KBM-7 (cell line): ENCODE data around the gene ASPN.
A peak's percentile ranks its signal among the peaks of the same experiment; 100 is the strongest.

Experiments
- DNase-seq: peaks from one replicate; pipeline ENCODE4 v3.0.0-alpha.2; 2015
- in situ Hi-C: fragments of 300-500 bp; cut with MboI; formaldehyde crosslinking; loops from 2 replicates; pipeline ENCODE4 v1.14.3; 2020; ENCODE audit warnings: low sequenced_read_pairs, low pct_unique_long_range_greater_than_20kb, mixed read lengths

Gene ASPN

DNA sequence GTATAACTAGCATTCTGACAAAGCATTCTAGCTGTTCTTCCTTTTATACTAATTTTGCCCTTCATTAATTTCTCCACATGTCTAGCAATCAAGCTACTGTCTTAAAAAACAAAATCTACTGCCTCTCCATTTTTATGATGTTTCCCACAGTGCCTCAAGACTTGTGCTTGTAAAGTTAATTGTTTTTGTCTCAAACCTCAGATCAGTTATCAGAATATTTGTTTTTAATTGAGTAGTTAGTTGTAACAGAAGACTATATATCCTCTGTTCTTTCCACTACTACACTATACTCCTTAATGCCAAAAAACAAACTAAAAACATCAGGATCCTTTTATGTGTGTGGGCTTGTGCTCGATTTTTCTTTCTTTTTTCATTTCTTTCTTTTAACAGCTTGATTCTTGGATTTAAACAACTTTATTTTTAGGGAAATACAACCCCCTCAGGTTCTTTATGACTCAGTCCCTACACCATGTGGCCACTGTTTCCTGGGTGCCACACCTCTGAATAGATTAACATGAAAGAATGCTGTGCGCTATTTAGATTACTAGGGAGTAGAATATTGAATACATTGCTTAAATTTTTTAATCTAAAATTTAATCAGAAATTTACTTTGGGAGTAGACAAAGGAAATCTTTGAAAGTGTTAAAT, 1.2 kb downstream of the ASPN start:
- in situ Hi-C loops: no loop called here
- DNase-seq: no peak

DNA sequence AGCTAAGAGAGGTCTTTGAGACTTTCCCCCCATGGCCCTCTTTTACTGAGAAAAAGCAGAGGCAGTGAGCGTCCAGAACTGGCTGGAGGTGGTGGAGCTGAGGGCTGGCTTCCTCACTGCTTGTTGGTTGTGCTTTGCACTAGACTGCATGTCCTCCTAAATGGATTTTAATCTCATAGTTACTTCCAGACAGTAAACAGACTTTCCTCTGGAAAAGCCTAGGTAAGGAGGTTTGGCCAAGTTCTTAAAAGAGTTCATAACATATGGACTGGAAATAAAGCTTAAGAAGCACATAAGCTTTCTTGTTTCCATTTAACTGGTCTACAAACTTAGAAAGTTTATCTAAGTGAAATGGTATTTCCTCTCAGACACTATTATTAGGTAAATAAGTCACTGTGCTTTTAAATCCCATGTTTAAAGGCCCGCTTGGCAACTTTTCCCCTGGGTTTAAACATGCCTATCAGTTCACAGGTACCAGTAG, 2.0 kb downstream of the ASPN start:
- in situ Hi-C loops: no loop called here
- DNase-seq: no peak

DNA sequence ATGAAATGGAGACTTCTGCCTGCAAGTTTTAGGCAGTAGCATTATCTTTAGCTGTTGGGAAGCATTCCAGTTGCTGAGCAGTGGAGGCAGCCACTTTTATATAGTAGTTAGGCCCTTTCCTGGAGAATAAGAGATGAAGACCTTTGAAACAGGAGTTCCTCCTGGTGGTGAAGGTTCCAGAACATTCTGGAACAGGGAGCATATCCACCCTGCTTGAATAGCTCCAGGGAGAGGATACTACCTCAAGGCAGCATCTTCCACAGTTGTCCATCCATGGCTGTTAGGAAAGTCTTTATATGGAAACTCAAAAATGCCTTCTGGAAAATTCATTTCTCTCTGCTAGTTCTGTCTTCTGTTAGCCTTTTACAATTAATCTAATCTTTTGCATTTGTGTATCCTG, 3.0 kb downstream of the ASPN start:
- in situ Hi-C loops: no loop called here
- no peak for DNase-seq

DNA sequence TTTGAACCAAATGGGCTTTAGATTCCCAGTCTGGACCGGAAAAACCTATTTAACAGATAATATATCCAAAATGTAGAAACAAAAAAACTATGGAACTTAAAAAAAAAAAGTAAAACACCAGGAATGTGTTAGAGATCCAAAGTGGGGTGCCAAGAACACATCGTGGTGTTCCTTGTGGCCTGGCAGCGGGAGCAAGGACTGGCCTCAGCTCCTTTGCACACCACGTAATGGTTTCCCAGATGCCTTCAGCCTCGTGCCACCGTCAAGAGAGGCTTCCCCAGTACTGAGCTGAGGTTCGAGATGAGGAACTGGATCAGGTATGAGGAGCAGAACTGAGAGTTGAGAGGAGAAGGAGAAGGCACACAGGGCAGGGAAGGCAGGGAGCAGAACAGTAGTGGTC, 3.5 kb downstream of the ASPN start:
- no peak for DNase-seq
- in situ Hi-C loops: no loop called here

DNA sequence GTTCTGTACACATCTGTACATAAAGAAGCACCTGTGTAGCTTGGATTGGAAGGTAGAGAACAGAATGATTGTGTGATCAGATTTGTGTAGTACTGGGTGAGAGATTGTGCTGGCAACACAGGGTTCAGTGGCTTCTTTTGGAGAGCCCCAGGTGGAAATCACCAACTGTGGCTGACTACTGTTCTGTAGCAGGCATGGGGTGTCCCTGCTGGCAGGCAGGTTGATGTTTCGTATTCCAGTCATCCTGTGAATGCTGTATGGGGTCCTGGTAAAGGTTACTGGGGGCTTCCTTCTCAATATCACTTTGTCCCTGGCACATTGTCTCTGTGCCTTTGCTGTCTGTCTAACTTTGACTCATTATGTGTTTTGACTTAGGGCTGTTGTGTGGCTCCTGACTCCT, 5.3 kb downstream of the ASPN start:
- in situ Hi-C loops: no loop called here
- DNase-seq: no peak

DNA sequence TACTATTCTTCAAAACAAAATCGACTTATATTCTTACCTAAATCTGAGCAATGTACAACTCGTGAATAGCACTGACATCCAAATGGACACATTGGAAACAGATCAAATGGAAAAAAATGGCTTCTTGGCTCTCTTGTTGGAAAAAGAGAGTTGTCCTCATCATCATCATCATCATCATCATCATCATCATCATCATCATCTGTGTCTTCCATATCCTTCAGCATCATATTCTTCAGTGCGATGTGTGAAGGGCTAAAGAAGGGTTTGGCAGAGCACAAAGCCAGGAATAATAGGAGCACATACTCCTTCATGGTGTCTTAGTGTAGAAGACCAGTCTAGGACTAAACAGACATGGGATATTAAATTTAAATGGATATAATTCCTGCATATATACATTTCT, 7.7 kb downstream of the ASPN start:
- DNase-seq: no peak
- in situ Hi-C loops: loop anchor here (25.0 kb wide), 1 partner anchor 337 kb away; no protein-coding TSS in a partner anchor

DNA sequence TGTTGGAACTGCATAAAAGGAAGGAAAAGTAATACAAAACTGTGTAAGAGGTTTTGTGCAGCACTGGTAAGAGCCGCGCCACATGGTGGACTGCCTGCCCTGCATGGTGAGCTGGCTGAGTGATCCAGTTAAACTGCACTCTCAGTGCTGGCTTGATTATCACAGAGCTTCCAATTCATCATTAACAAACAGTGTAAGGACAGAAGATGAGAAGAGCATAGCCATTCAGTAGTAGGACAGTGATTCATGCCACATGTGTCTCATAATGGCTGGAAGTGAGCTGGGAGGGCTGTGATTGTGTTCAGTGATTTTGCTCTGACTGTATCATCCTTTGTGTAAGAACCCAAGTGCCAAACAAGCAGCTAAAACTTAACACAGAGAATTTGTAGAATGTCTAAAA, 14.1 kb downstream of the ASPN start:
- no peak for DNase-seq
- in situ Hi-C loops: loop anchor here (25.0 kb wide), 1 partner anchor 331 kb away; no protein-coding TSS in a partner anchor

DNA sequence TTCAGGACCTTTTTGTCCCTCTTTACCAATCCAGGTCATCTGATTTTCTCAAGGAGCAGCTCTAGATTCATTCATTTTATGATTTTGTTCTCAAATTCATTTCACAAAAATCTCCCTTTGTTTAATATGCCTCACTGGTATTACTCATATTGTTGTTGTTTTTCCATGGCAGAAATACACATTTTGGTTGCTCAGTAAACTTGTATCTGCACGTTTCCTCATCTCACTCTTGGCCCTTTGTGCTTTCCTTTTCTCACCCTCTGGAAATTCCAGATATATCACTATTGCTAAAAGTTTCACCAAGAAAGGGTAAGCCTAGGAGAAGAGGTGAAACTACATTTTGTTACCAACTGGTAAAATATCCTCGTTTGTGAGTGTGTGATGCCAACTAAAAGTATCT, 14.8 kb downstream of the ASPN start:
- DNase-seq: no peak
- in situ Hi-C loops: loop anchor here (25.0 kb wide), 1 partner anchor 330 kb away; no protein-coding TSS in a partner anchor

DNA sequence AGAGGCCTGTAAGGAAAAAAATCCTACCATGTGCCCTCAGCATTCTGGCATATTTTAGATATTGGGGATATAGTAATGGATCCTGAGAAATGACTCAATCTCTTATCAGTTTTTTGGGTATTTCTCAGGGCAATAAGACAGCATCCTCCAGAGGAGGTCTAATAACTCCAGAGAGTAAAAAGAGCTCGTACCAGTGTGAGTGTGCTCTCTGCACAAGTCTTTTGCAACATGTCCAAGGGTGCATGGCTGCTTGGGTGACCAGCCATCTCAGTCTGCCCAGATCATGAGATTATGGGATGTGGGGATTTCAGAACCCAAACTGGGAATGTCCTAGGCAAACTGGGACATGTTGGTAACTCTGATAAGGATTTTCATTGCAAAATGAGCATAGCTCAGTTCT, 15.3 kb downstream of the ASPN start:
- DNase-seq: no peak
- in situ Hi-C loops: loop anchor here (25.0 kb wide), 1 partner anchor 330 kb away; no protein-coding TSS in a partner anchor

DNA sequence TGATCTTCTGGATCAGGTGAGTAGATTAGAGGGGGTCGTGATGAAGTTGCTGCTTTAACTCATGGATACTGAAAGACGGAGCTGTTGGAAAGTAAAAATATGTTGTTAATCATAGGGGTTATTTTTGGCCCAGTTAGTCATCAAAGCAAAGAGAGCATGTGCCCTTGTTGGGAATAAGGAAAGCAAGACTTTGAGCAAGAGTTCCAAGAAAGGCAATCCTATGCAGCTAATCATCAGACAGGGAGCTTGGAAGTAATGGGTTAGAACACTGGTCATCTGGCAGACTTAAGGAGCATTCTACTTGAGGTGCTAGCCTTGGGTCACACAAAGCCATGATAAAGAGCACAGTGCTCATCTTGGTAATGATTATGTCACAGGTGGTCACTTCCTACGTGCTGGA, 18.3 kb downstream of the ASPN start:
- in situ Hi-C loops: loop anchor here (25.0 kb wide), 1 partner anchor 327 kb away; no protein-coding TSS in a partner anchor
- DNase-seq: no peak

DNA sequence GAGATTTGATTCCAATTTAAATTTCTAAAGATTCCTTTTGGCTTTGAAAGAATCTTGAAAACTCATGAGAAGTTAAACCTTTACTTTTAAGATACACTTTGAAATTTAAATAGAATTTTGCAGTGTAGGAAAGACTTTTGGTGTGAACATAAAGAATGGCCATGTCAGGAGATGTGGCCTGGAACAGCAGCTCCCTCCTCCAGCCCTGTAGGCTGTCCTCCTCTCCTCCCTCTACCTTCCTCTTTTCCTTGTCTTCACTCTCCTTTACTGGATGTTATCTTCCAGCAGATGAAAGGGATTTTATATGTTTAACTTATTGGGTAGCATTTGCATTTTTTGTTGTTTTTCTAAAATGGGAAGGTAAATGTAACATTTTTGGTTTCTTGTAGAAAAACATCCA, 18.9 kb downstream of the ASPN start:
- in situ Hi-C loops: loop anchor here (25.0 kb wide), 1 partner anchor 326 kb away; no protein-coding TSS in a partner anchor
- DNase-seq: no peak

DNA sequence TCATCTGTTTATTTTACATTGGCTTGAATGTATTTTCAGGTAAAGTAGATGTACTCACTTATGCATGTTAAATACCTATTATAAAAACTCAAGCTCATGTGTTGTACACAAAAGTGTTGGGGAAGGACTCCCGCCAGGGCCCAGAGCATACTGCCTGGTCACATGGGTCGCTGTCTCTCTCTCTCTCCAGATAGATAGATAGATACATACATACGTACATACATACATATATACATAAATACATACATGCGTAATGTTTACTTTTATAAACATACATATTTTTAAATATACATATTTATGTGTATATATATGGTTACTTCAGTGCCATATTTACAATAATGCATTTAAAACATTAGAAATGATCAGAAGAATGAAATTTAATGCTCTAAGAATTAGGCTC, 24.7 kb downstream of the ASPN start:
- in situ Hi-C loops: loop anchor here (25.0 kb wide), 1 partner anchor 320 kb away; no protein-coding TSS in a partner anchor
- DNase-seq: no peak

DNA sequence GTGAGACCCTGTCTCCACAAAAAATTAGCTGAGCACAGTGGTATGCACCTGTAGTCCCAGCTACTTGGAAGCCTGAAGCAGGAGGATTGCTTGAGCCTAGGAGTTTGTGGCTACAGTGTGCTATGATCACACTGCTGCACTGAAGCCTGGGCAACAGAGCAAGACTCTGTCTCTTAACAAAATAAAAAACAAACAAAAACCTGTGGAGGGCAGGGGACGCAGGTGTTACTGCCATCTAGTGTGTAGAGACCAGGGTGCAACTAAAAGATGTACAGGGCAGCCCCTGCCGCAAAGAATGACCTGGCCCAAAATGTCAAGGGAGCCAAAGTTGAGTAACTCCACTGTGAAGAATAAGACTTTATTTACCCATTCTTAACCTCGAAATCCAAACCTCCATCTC, 27.1 kb downstream of the ASPN start:
- in situ Hi-C loops: loop anchor here (25.0 kb wide), 1 partner anchor 318 kb away; no protein-coding TSS in a partner anchor
- peak; percentile 16 for DNase-seq

DNA sequence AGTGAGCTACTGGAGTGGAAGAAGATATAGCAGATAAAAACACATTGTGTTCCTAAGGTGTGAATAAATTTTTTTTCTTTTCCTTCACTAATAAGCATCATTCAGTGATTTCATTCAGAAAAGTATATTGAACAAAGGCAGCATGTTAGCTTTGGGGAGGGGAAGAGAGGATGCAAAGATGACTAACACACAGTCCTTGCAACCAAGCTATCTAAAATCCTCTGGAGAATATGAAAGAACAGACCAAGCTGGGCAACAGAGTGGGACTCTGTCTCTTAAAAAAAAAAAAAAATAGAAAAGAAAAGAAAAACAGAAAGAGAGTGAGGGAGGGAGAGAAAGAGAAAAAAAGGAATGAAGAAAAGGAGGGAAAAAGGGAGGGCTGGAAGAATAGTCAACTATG, 35.8 kb downstream of the ASPN start:
- in situ Hi-C loops: no loop called here
- no peak for DNase-seq

DNA sequence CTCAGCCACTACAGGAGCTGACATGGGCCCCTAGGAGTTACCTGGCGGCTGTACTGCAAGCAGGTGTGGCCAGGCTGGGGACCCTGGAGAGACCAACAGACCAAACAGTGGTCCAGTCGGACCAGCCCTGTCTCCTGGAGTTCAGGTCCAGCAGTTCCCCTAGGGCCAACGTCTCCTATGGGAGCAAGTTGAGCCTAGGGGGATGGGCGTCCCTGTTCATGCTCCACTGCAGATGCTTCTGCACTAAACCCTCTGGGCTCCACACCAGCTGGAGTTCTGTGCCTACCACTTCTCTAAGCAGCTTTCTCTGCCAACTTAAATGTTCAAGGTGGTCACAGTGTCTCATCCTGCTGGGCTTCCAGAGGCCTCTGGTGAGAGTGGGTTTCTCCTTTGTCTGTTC, 37.5 kb downstream of the ASPN start:
- in situ Hi-C loops: no loop called here
- DNase-seq: no peak

DNA sequence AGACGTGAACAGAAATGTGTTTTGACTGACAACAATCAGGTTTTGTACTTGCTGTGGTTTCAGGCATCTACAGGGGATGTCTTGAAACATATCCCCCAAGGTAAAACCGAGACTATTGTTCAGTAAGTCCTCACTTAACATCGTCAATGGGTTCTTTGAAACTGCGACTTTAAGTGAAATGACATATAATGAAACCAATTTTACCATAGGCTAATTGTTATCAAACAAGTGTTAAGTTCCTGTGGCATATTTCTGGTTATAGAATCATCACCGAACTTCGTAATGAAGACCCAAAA, 41.6 kb downstream of the ASPN start:
- in situ Hi-C loops: no loop called here
- no peak for DNase-seq

DNA sequence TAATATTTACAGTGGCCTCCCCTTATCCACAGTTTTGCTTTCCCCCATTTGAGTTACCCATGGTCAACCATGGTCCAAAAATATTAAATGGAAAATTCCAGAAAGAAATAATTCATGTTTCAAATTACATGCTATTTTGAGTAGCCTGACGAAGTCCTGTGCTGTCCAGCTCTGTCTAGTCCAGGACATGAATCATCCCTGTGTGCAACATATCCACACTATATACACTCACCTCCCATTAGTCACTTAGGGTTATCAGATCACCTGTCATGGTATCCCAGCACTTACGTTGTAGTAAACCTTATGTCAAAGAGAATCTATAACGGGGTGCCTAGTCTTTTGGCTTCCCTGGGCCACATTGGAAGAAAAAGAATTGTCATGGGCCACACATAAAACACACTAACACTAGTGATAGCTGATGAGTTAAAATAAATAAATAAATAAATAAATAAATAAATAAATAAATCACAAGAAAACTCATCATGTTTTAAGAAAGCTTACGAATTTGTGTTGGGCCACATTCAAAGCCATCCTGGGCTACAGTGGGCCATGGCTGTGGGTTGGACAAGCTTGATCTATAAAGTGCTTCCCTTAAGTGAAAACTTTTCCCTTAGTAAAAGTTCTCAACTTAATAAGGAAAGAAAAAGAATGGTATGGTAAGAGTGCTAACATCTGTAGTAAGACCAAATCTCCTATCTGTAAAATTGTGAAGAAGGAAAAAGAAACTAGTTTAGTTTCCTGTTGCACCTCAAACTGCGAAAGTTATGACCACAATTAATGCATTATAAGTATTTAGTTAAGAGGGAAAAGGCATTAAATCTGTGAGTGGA, 42.2 kb downstream of the ASPN start:
- in situ Hi-C loops: no loop called here
- DNase-seq: no peak

DNA sequence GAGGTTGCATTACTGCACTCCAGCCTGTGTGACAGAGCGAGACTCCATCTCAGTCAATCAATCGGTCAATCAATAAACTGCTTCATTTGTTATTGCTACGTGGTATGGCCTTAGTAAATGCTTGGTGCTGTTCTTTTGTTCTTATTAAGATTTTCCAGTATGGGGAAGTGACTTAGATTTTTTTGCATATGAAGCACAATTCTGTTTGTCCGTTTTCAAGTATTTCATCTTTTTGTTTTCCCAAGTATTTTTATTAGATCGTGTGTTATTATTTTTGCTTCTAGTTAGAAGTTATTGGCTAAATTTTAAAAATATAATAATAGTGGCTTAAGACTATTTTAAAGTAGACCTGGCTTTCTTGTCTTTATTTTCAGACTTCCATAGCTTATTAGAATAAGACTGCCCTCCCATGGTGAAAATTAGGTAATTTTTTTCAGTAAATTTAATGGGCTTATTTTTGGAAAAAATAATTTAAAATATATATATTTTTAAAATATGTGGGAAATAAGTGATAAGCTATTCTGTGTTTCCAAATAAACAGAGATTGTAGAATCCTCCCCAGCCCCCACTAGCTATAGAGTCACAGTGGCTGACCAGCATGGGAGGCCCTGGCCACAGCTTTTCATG, 43.3 kb downstream of the ASPN start:
- in situ Hi-C loops: no loop called here
- DNase-seq: peak; percentile 14

DNA sequence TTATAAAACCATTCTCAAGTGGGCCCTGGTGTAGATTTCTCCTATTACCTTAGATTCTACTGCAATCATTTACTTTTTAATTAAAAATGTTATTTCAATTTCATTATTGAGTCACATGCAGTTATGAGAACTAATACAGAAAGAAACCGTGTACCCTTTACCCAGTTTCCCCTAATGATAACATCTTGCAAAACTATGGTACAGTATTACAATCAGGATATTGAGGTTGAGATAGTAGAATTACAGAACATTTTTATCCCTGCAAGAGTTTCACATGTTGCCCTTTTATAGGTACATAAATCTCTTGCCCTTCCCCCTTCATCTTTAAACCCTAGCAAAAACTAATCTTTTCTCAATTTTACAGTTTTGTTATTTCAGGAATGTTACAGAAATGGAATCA, 47.0 kb downstream of the ASPN start:
- DNase-seq: no peak
- in situ Hi-C loops: no loop called here

DNA sequence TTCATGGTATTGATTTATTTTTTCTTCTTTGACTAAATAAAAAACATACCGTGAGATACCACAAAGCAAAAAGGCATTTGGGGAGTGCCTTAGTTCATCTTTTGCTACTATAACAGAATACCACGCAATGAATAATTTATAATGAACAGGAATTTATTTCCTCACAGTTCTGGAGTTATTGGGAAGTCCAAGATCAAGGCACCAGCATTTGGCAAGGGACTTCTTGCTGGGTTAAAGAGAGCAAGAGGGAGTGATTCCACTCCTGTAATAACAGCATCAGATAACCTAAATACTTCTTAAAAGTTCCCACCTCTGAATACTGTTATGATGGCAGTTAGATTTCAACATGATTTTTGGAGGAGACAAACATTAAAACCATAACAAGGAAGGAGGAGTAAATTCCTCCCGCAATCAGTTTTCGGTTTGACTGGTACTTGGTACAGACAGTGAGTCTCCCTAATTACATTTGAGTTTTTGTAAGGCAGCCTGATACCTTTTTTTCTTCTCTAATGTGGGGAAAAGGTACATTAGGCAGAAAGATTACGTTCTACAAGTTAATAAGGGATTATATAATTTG, 49.2 kb downstream of the ASPN start:
- DNase-seq: no peak
- in situ Hi-C loops: no loop called here
